Adrenal gland (tissue), 12 donors: ENCODE results near the gene MAP3K14. TPM values are rescaled to one million over a fixed set of nuclear protein-coding genes. Genes with fewer than 3 reads are reported as not detected.

ENCODE experiments used
- DNase-seq, 7 donors: peaks; one replicate each; pipeline ENCODE4 v3.0.0-alpha.2; 2019 to 2020
- H3K27ac ChIP-seq, 5 donors: fragments of 200-600 bp; sonication (generic) in 4 of 5; 1 replicate in 3 of 5; 2 replicates in 2 of 5; pipeline versions ENCODE4 v1.5.1 to v1.8.0; 2016 to 2020; ENCODE audit warnings: mild to moderate bottlenecking in 1 of 5
- H3K27me3 ChIP-seq: fragments of 200-600 bp; 2 replicates; pipeline ENCODE4 v1.8.0; 2021
- H3K36me3 ChIP-seq, 2 donors: fragments of 200-600 bp; replicated peaks in 1 of 2; 1 replicate in 1 of 2; 2 replicates in 1 of 2; pipeline versions ENCODE4 v1.5.1 to v1.8.0; 2018 to 2022
- H3K4me1 ChIP-seq, 2 donors: fragments of 200-600 bp; replicated peaks in 1 of 2; 1 replicate in 1 of 2; 2 replicates in 1 of 2; pipeline versions ENCODE4 v1.5.1 to v1.8.0; 2018 to 2021
- H3K4me3 ChIP-seq, 4 donors: fragments of 200-600 bp; sonication (generic) in 3 of 4; one replicate each; pipeline ENCODE4 v1.5.1; 2016 to 2018
- H3K9me3 ChIP-seq, 3 donors: fragments of 200-600 bp; sonication (generic) in 1 of 3; replicated peaks in 1 of 3; 1 replicate in 2 of 3; 2 replicates in 1 of 3; pipeline versions ENCODE4 v1.5.1 to v1.8.0; 2016 to 2021
- CTCF ChIP-seq, 6 experiments: fragments of 450-650 bp in 4 of 6; fragments of 200-600 bp in 2 of 6; sonication (generic) in 1 of 6; IDR thresholded peaks; 1 replicate in 5 of 6; 2 replicates in 1 of 6; pipeline versions ENCODE4 v1.5.1 to v1.8.0; 2016 to 2021; ENCODE audit warnings: antibody characterized with exemption in 6 of 6, mild to moderate bottlenecking in 2 of 6, moderate library complexity in 1 of 6
- POLR2A ChIP-seq, 2 donors: fragments of 450-650 bp; IDR thresholded peaks; one replicate each; pipeline ENCODE4 v1.6.1; 2017; ENCODE audit warnings: antibody characterized with exemption in 2 of 2, mild to moderate bottlenecking in 2 of 2, moderate library complexity in 1 of 2
- WGBS, 4 donors: extraction: QIAGEN DNeasy Blood & Tissue Kit in 2 of 4; methylation state at CpG; one replicate each; pipeline versions ENCODE4 v1.1.5 to v1.1.7; 2013 to 2017; 5-methylcytosine and 5-hydroxymethylcytosine counted together
- intact Hi-C, 2 donors: fragments of 100-400 bp; cut with DNase I; formaldehyde crosslinking; loops; one replicate each; pipeline versions ENCODE4 v1.14.1 to v1.15.0; 2022 to 2023
- polyA plus RNA-seq, 3 donors: library from polyadenylated mRNA; stranded (reverse); fragments of 200-250 nt in 2 of 3; fragments of 350-450 nt in 1 of 3; fragmentation: Illumina TruSeq in 1 of 3; extraction: RNeasy Lipid Tissue Mini Kit (QIAGEN cat#74804) in 1 of 3; gene quantifications; one replicate each; pipeline ENCODE4 v1.2.3, GENCODE V29; 2013 to 2014
- total RNA-seq, 9 donors: library from RNA; depleted of rRNA in 4 of 9; stranded (reverse); fragments of >200 nt in 4 of 9; fragments of 120-200 nt in 1 of 9; fragmentation: NEBNext Ultra II Directional in 1 of 9; extraction: Animal tissue kit (Norgen Biotek cat#: 25700) in 1 of 9; gene quantifications; one replicate each; pipeline versions ENCODE4 v1.1.0 to v1.2.4, GENCODE V29; 2013 to 2023
- donor health status: healthy with polysubstance abuse.
- donor health status: Bipolar disorder and iron deficiency.
- donor health status: DM: yes; HTN: yes; CAD: no.
- donor health status: DM: no; HTN: no; CAD: no.
- donor health status: DM: no; HTN: no; CAD: no.
- donor health status: DM: yes; HTN: yes; CAD: no.

MAP3K14 gene
- total and polyA plus RNA-seq, 12 donors: 2.4 to 14.7 (median 7.2) TPM

- Histone ChIP-seq H3K36me3 (peaks cover 0 to 20% of the 10 kb centered on the region in 2 donors), H3K9me3 (no peaks in the 10 kb centered on the region), H3K27me3 (no peaks in the 10 kb centered on the region), H3K27ac (no peak overlapping the region), H3K4me1 (peaks cover 2 to 18% of the 10 kb centered on the region in 2 donors), H3K4me3 (no peak overlapping the region)
- no peak for DNase-seq
- intact Hi-C loops: no loop called here
- TF ChIP-seq CTCF (IDR thresholded peaks at IDR 0.05): no peak
- TF ChIP-seq POLR2A (IDR thresholded peaks at IDR 0.05): no peak
- WGBS, 4 donors: 84 to 88% (median 86%) methylated on average over 7 of the region's 7 CpGs
Observed at GRCh38 chr17:45260204-45260783, 56.5 kb downstream of the MAP3K14 start.

GRCh38 chr17:45258981-45259380 lies 57.8 kb downstream of the MAP3K14 start:
- Histone ChIP-seq H3K9me3 (no peaks in the 10 kb centered on the region), H3K4me3 (no peak overlapping the region), H3K27ac (no peak overlapping the region), H3K4me1 (peaks cover 2 to 18% of the 10 kb centered on the region in 2 donors), H3K36me3 (peaks cover 0 to 8% of the 10 kb centered on the region in 2 donors), H3K27me3 (no peaks in the 10 kb centered on the region)
- intact Hi-C loops: no loop called here
- 45 to 69% (median 47%) methylated on average over 5 of the region's 5 CpGs for WGBS, 4 donors
- no peak for DNase-seq
- TF ChIP-seq POLR2A (IDR thresholded peaks at IDR 0.05): no peak
- TF ChIP-seq CTCF (IDR thresholded peaks at IDR 0.05): no peak

- no peak for DNase-seq
- Histone ChIP-seq H3K4me3 (no peak overlapping the region), H3K27ac (no peak overlapping the region), H3K4me1 (peaks cover 0 to 7% of the 10 kb centered on the region in 2 donors), H3K9me3 (no peaks in the 10 kb centered on the region), H3K27me3 (no peaks in the 10 kb centered on the region), H3K36me3 (no peaks in the 10 kb centered on the region)
- TF ChIP-seq POLR2A (IDR thresholded peaks at IDR 0.05) (no peak), CTCF (IDR thresholded peaks at IDR 0.05) (no peak)
- intact Hi-C loops: no loop called here
- 72 to 80% (median 74%) methylated on average over 16 of the region's 16 CpGs for WGBS, 4 donors
Observed at GRCh38 chr17:45257115-45257514, 59.7 kb downstream of the MAP3K14 start.

GRCh38 chr17:45256114-45256966 lies 60.5 kb downstream of the MAP3K14 start:
- no peak for DNase-seq
- no peak overlapping the region for H3K27ac ChIP-seq
- H3K36me3 ChIP-seq: no peaks in the 10 kb centered on the region
- H3K4me1 ChIP-seq: peaks cover 0 to 1% of the 10 kb centered on the region in 2 donors
- no peak for TF ChIP-seq POLR2A (IDR thresholded peaks at IDR 0.05)
- TF ChIP-seq CTCF (IDR thresholded peaks at IDR 0.05): no peak
- WGBS, 4 donors: 78 to 87% (median 83%) methylated on average over 14 of the region's 14 CpGs
- no peaks in the 10 kb centered on the region for H3K27me3 ChIP-seq
- H3K9me3 ChIP-seq: no peaks in the 10 kb centered on the region
- intact Hi-C loops: no loop called here
- no peak overlapping the region for H3K4me3 ChIP-seq
